Body of pancreas (tissue), 4 donors: ENCODE results near the gene SLC39A13.

Source experiments
- POLR2A ChIP-seq, 3 donors: fragments of 450-650 bp; IDR thresholded peaks; one replicate each; pipeline ENCODE4 v1.6.1; 2016; ENCODE audit warnings: antibody characterized with exemption in 3 of 3, mild to moderate bottlenecking in 2 of 3
- TF ChIP-seq, protein P1 (sequence below), 7 experiments: fragments of 450-650 bp in 4 of 7; fragments of 200-600 bp in 3 of 7; sonication (generic) in 3 of 7; IDR thresholded peaks; one replicate each; pipeline ENCODE4 v1.5.1; 2016 to 2019; ENCODE audit warnings: antibody characterized with exemption in 7 of 7

DNA sequence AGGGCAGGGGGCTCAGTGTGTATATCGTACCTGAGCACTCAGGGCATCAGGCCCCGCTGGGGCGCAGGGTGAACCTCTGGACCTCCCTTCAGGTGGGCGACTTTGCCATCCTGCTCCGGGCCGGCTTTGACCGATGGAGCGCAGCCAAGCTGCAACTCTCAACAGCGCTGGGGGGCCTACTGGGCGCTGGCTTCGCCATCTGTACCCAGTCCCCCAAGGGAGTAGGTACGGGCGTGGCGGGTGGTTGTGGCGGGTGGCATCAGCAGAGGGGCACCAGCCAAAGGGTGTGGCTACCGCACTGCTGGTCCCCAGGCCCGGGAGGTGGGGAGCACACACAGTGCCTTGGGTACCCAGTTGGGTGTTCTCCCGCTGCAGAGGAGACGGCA, 6.3 kb downstream of the SLC39A13 start:
- no peak for TF ChIP-seq POLR2A (IDR thresholded peaks at IDR 0.05)
- TF ChIP-seq, protein P1, sequence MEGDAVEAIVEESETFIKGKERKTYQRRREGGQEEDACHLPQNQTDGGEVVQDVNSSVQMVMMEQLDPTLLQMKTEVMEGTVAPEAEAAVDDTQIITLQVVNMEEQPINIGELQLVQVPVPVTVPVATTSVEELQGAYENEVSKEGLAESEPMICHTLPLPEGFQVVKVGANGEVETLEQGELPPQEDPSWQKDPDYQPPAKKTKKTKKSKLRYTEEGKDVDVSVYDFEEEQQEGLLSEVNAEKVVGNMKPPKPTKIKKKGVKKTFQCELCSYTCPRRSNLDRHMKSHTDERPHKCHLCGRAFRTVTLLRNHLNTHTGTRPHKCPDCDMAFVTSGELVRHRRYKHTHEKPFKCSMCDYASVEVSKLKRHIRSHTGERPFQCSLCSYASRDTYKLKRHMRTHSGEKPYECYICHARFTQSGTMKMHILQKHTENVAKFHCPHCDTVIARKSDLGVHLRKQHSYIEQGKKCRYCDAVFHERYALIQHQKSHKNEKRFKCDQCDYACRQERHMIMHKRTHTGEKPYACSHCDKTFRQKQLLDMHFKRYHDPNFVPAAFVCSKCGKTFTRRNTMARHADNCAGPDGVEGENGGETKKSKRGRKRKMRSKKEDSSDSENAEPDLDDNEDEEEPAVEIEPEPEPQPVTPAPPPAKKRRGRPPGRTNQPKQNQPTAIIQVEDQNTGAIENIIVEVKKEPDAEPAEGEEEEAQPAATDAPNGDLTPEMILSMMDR (IDR thresholded peaks at IDR 0.05), result no peak
